Left lobe of liver (tissue), 2 donors: ENCODE results near the gene GALNT12. TPM values are rescaled to one million over a fixed set of nuclear protein-coding genes. Genes with fewer than 3 reads are reported as not detected.

ENCODE experiments used
- ATAC-seq: fragments of 200-7000 bp; cut with Tn5 transposase; one replicate; pipeline ENCODE4 v1.9.1; 2020; ENCODE audit warnings: mild to moderate bottlenecking, moderate library complexity
- DNase-seq: peaks from one replicate; pipeline ENCODE4 v3.0.0-alpha.2; 2020; ENCODE audit warnings: low spot score
- total RNA-seq: library from RNA; stranded (reverse); gene quantifications from one replicate; pipeline ENCODE4 v1.2.1, GENCODE V29; 2021
- donor health status: DM: no; HTN: no; CAD: no; lungs with moderate emphysema.
- donor health status: DM: no; HTN: yes; CAD: no.

GALNT12 gene
- total RNA-seq, 1 donor from 2014 or later: 0.35 TPM

GRCh38 chr9:98899408-98900056, 92.1 kb downstream of the GALNT12 start:
- no peak for ATAC-seq
- no peak for DNase-seq

Other genes starting within 250 kb of the GALNT12 start
- gene GABBR2, start 98.7 kb upstream of the GALNT12 start, total RNA-seq: not detected
- 5.7 TPM for gene ANKS6, start 11.1 kb upstream of the GALNT12 start, total RNA-seq
- 0.23 TPM for gene COL15A1, start 136.2 kb downstream of the GALNT12 start, total RNA-seq